ENCODE results near the gene KDM4B. TPM values are rescaled to one million over a fixed set of nuclear protein-coding genes. Genes with fewer than 3 reads are reported as not detected.
"Not testable (repeated sequence)": the region's sequence is repeated elsewhere in the genome, so short reads cannot be mapped to it uniquely, and the experiment has no call there.

KDM4B gene
- total RNA-seq, 4 donors from 2014 or later, result 16.3 to 38.3 (median 22.4) TPM

DNA sequence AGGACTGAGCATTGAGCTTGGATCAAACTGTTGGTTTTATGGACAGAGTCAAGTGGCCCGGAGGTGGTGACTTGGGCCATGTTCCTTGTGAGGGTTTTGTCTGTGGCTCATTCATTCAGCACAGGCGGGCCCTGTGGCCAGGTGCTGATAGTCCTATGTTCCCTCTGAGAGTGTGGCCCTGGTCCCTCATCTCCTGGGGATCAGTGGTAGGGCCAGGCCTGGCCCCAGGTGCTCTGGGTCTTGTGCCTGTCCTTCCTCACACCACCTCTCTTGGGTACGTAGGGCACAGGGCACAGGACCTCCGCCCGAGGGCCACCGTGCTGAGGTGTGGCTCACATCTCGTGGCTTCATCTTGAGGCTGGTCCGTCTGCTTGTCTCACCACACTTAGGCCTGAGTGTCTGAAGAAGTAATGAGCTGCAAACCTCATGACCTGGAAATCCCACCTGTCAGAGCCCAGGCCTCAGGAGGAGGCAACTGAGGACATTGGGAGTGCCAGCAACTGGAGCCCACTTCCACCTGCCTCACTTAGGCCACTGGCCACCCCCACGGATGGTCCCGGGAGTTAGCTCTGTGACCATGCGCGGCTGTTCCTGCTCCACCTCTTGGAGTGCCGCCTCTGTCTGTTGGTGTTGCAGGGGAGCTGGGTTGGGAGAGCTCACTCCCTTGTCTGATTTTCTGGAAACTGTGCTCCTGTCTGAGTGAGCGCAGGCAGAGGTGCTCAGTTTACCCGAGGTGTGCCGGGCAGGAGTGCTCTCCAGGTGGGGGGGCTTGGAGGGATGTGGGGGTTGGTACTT, 53.4 kb downstream of the KDM4B start:
- TF ChIP-seq, protein P1, sequence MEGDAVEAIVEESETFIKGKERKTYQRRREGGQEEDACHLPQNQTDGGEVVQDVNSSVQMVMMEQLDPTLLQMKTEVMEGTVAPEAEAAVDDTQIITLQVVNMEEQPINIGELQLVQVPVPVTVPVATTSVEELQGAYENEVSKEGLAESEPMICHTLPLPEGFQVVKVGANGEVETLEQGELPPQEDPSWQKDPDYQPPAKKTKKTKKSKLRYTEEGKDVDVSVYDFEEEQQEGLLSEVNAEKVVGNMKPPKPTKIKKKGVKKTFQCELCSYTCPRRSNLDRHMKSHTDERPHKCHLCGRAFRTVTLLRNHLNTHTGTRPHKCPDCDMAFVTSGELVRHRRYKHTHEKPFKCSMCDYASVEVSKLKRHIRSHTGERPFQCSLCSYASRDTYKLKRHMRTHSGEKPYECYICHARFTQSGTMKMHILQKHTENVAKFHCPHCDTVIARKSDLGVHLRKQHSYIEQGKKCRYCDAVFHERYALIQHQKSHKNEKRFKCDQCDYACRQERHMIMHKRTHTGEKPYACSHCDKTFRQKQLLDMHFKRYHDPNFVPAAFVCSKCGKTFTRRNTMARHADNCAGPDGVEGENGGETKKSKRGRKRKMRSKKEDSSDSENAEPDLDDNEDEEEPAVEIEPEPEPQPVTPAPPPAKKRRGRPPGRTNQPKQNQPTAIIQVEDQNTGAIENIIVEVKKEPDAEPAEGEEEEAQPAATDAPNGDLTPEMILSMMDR (IDR thresholded peaks at IDR 0.05), result no peak
- DNase-seq (ENCODE audit: low spot score) (no peak), ATAC-seq (ENCODE audit: low FRiP score) (no peak)

DNA sequence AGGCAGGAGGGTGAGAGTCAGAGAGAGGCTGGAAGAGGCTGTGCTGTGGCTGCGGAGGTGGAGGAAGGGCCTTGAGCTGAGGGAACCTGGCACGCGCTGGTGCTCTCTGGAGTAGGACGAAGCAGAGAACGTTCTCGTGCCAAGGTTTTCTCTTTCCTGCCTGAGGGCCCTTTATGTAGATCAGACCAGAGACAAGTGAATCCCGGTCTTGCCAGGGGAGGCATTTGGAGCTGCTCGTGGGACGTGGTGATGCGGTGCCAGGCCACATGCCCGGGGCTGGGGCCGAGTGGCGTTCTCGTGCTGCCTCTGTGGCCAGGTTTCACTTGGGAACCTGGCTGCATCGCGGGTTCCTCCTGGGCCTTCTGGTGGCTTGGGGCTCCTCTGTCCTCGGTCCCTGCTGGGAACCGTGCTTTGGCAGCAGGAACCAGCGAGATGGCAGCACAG, 54.2 kb downstream of the KDM4B start:
- ATAC-seq (ENCODE audit: low FRiP score) (no peak), DNase-seq (ENCODE audit: low spot score) (no peak)
- TF ChIP-seq, protein P1 (IDR thresholded peaks at IDR 0.05), result no peak

DNA sequence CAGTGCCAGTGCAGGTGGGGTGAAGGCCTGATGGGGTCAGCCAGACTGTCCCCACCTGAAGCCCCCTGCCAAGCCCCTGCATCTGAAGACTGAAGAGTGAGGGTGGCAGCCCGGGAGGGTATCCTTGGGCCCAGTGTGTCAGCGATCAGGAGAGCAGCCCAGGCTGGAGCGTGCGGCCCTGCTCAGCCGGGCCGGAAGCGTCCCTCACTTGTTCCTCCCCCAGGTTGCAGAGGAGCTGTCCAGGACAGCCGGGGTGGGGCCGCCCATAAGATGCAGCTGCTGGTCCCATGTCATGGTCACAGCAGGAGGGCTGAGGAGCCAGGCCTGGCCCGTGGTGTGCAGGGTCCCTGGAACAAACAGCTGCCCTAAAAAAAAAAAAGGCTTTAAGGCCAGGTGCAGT, 55.4 kb downstream of the KDM4B start:
- TF ChIP-seq, protein P1 (IDR thresholded peaks at IDR 0.05), result no peak

DNA sequence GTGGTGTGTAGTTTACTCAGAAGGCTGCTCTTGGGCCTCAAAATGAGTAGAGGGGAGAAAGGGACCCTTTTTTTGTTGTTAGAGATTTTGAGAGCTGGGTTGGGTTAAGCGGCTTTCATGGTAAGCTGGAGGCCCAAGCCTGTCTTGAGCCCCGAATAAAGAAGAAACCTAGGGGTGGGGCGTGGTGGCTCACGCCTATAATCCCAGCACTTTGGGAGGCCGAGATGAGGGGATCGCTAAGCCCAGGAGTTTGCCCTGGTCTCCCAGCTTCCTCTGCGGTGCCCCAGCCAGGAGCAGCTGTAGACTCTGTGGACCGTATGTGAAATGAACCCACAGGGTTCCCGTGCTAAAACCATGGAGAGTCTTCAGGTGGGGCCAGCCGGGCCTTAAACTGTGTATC, 56.1 kb downstream of the KDM4B start:
- no peak for DNase-seq (ENCODE audit: low spot score)
- ATAC-seq (ENCODE audit: low FRiP score), result no peak
- TF ChIP-seq, protein P1 (IDR thresholded peaks at IDR 0.05), result no peak

More for the DNA sequence above, 55.4 kb downstream of the KDM4B start:
- DNase-seq (ENCODE audit: low spot score) (no peak), ATAC-seq (ENCODE audit: low FRiP score) (no peak)

DNA sequence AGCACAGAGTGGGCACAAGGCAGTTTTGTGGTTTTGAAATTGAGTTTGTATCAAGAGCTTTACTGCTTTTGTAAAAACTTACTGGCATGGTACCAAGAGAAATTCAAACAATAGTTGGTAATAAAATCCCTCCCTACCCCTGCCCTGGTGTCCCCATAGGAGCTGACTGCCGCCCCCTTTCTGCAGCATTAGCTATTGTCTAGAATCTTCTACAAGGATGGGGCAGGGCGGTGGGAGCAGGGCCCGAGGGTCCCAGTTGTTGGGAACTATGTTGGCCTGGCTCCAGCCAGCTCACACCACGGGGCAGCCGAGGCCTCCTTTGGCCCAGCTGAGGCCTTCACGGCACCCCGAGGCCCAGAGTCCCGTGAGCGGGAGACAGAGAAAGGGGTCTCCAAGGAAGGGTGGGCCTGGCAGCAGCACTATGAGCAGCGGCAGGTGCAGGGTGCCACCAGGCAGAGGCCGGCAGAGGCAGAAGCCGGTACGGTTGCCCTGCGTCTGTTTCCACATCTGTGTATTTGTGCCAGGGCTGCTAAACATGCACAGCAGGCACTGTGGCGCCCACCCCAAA, 57.9 kb downstream of the KDM4B start:
- ATAC-seq (ENCODE audit: low FRiP score) (no peak), DNase-seq (ENCODE audit: low spot score) (no peak)
- TF ChIP-seq, protein P1 (IDR thresholded peaks at IDR 0.05), result no peak

DNA sequence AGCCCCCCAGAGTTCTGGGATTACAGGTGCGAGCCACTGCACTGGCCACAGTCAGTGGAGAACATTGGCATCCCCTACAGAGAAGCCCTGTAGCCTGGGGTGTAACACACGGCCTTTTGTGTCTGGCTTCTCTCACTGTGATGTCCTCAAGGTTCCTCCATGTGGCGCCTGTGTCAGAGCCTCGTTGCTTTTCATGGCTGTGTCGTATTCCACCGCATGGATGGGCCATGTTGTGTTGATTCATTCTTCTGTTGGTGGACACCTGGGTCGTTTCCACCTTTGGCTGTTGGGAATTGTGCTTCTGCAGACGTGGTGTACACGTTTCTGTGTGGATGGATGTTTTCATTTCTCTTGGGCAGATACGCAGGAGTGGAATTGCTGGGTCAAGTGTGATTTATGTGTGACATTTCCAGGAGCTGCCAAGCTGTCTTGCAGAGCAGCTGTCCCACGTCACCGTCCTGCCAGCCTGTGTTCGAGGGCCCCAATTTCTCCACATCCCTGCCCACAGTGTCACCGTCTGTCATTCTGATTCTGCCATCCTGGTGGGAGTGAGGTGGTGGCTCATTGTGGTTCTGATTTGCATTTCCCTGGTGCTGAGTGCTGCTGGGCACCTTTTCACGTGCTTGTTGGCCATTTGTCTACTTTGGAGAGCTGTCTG, 59.4 kb downstream of the KDM4B start:
- ATAC-seq (ENCODE audit: low FRiP score) (no peak), DNase-seq (ENCODE audit: low spot score) (no peak)
- TF ChIP-seq, protein P1 (IDR thresholded peaks at IDR 0.05), result no peak

DNA sequence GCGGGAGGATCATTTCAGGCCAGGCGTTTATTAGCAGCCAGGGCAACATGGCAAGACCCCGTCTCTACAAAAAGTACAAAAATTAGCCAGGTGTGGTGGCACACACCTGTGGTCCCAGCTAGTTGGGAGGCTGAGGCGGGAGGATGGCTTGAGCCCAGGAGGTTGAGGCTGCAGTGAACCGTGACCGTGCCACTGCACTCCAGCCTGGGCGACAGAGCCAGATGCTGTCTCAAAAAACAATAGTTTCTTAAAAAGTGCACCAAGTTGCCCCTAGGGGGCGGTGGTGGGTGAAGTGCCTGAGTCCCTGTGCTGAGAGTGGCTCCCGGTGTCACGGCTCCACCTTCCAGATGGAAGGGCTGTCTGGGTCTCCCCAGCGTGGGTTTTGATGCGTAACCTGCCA, 60.7 kb downstream of the KDM4B start:
- DNase-seq (ENCODE audit: low spot score); ATAC-seq (ENCODE audit: low FRiP score): not testable (repeated sequence)

All from omental fat pad (tissue), 4 donors.